GM23338 (cell line): ENCODE results near the gene BLTP3B. TPM values are rescaled to one million over a fixed set of nuclear protein-coding genes. Genes with fewer than 3 reads are reported as not detected.

ENCODE experiments used
- ATAC-seq: fragments of 200-7000 bp; cut with Tn5 transposase; 3 replicates; pipeline ENCODE4 v1.9.1; 2020
- DNase-seq: peaks from one replicate; pipeline ENCODE4 v3.0.0-alpha.2; 2015; ENCODE audit warnings: low spot score
- H2AFZ ChIP-seq: fragments of 200-600 bp; sonication (generic); 2 replicates; pipeline ENCODE4 v1.8.0; 2016; ENCODE audit warnings: antibody characterized with exemption, mild to moderate bottlenecking, moderate library complexity
- H3F3A ChIP-seq: fragments of 200-600 bp; sonication (generic); replicated peaks from 2 replicates; pipeline ENCODE4 v1.8.0; 2017; ENCODE audit warnings: antibody characterized with exemption, mixed run types, low read depth
- H3K27ac ChIP-seq: fragments of 200-600 bp; sonication (generic); 2 replicates; pipeline ENCODE4 v1.6.1; 2016; ENCODE audit warnings: low read depth
- H3K27me3 ChIP-seq: fragments of 200-600 bp; sonication (generic); 2 replicates; pipeline ENCODE4 v1.8.0; 2016; ENCODE audit warnings: mild to moderate bottlenecking, mixed run types, moderate library complexity; ENCODE audit not compliant: insufficient read depth
- H3K36me3 ChIP-seq: fragments of 200-600 bp; sonication (generic); 2 replicates; pipeline ENCODE4 v1.8.0; 2016; ENCODE audit warnings: mild to moderate bottlenecking; ENCODE audit not compliant: insufficient read depth
- H3K4me1 ChIP-seq: fragments of 200-600 bp; sonication (generic); 2 replicates; pipeline ENCODE4 v1.8.0; 2016; ENCODE audit warnings: mild to moderate bottlenecking, moderate library complexity; ENCODE audit not compliant: insufficient read depth
- H3K4me2 ChIP-seq: fragments of 200-600 bp; sonication (generic); 2 replicates; pipeline ENCODE4 v1.7.1; 2017; ENCODE audit warnings: mixed run types
- H3K4me3 ChIP-seq: fragments of 200-600 bp; sonication (generic); 2 replicates; pipeline ENCODE4 v1.6.1; 2016; ENCODE audit warnings: mixed run types
- H3K79me2 ChIP-seq: fragments of 200-600 bp; sonication (generic); replicated peaks from 2 replicates; pipeline ENCODE4 v1.8.0; 2017; ENCODE audit warnings: mild to moderate bottlenecking; ENCODE audit not compliant: insufficient read depth
- H3K9me2 ChIP-seq: fragments of 200-600 bp; sonication (generic); 2 replicates; pipeline ENCODE4 v1.8.0; 2017; ENCODE audit not compliant: insufficient read depth
- H4K20me1 ChIP-seq: fragments of 200-600 bp; sonication (generic); replicated peaks from 2 replicates; pipeline ENCODE4 v1.8.0; 2017; ENCODE audit warnings: mild to moderate bottlenecking; ENCODE audit not compliant: insufficient read depth
- H3K27ac Mint-ChIP-seq: 2 replicates; pipeline ENCODE4 v1.8.0; 2020; ENCODE audit warnings: inconsistent platforms, mild to moderate bottlenecking, moderate library complexity, mixed read lengths
- H3K27me3 Mint-ChIP-seq: 3 replicates; pipeline ENCODE4 v1.8.0; 2022; ENCODE audit warnings: low read depth, mild to moderate bottlenecking, moderate library complexity, mixed read lengths, inconsistent platforms; ENCODE audit not compliant: insufficient read depth, poor library complexity
- H3K36me3 Mint-ChIP-seq: 3 replicates; pipeline ENCODE4 v1.8.0; 2021; ENCODE audit warnings: low read depth, mild to moderate bottlenecking, inconsistent platforms, moderate library complexity, mixed read lengths
- H3K4me1 Mint-ChIP-seq: 3 replicates; pipeline ENCODE4 v1.8.0; 2020; ENCODE audit warnings: mild to moderate bottlenecking, inconsistent platforms, mixed read lengths
- H3K4me3 Mint-ChIP-seq: 3 replicates; pipeline ENCODE4 v1.8.0; 2021; ENCODE audit warnings: moderate library complexity, mild to moderate bottlenecking, inconsistent platforms, mixed read lengths
- H3K9me3 Mint-ChIP-seq: 3 replicates; pipeline ENCODE4 v1.8.0; 2020; ENCODE audit warnings: moderate library complexity, mild to moderate bottlenecking, inconsistent platforms, mixed read lengths
- EZH2 ChIP-seq: fragments of 200-600 bp; sonication (generic); IDR thresholded peaks from one replicate; pipeline ENCODE4 v1.8.0; 2017; ENCODE audit warnings: antibody characterized with exemption, mild to moderate bottlenecking, low read depth; ENCODE audit not compliant: unreplicated experiment
- EZH2phosphoT487 ChIP-seq: fragments of 200-600 bp; sonication (generic); IDR thresholded peaks from one replicate; pipeline ENCODE4 v1.8.1; 2018; ENCODE audit warnings: antibody characterized with exemption; ENCODE audit not compliant: unreplicated experiment
- JUNB ChIP-seq: IDR thresholded peaks from one replicate; pipeline ENCODE4 v1.6.1; 2016; ENCODE audit warnings: antibody characterized with exemption; ENCODE audit not compliant: unreplicated experiment
- NANOG ChIP-seq: IDR thresholded peaks from 2 replicates; pipeline ENCODE4 v1.6.1; 2016; ENCODE audit warnings: antibody characterized with exemption, borderline replicate concordance
- POLR2AphosphoS5 ChIP-seq: IDR thresholded peaks from 2 replicates; pipeline ENCODE4 v1.6.1; 2016; ENCODE audit warnings: antibody characterized with exemption, low read depth
- STAT1 ChIP-seq: IDR thresholded peaks from one replicate; pipeline ENCODE4 v1.6.1; 2016; ENCODE audit warnings: antibody characterized with exemption; ENCODE audit not compliant: unreplicated experiment
- ZNF114 ChIP-seq: fragments of 250-450 bp; sonication (Bioruptor Pico); IDR thresholded peaks from 2 replicates; pipeline ENCODE4 v1.5.0; 2020; ENCODE audit warnings: mild to moderate bottlenecking, moderate library complexity
- ZNF331 ChIP-seq: fragments of 250-450 bp; sonication (Bioruptor Pico); IDR thresholded peaks from 2 replicates; pipeline ENCODE4 v1.5.0; 2020; ENCODE audit warnings: low read depth, mild to moderate bottlenecking, moderate library complexity
- polyA plus RNA-seq: library from polyadenylated mRNA; unstranded; fragments of >200 nt; fragmentation: Nextera tagmentation; extraction: Ambion mirVana; gene quantifications from 2 replicates; pipeline ENCODE4 v1.2.1, GENCODE V29; 2016
- total RNA-seq: library from RNA; depleted of rRNA; stranded (reverse); fragments of >200 nt; shearing (Covaris generic); gene quantifications from 2 replicates; pipeline ENCODE4 v1.2.3, GENCODE V29; 2014
- TF ChIP-seq, protein P1 (sequence below): IDR thresholded peaks from one replicate; pipeline ENCODE4 v1.6.1; 2018; ENCODE audit warnings: antibody characterized with exemption; ENCODE audit not compliant: unreplicated experiment
- TF ChIP-seq, protein P2 (sequence below), 2 experiments: fragments of 200-600 bp in 1 of 2; sonication (generic) in 1 of 2; conservative IDR thresholded peaks; 2 replicates each; pipeline versions ENCODE4 v1.5.1 to v1.6.1; 2016 to 2017; ENCODE audit warnings: antibody characterized with exemption in 2 of 2, low read depth in 2 of 2, mild to moderate bottlenecking in 2 of 2, moderate library complexity in 1 of 2
- TF ChIP-seq, protein P3 (sequence below): IDR thresholded peaks from 2 replicates; pipeline ENCODE4 v1.6.1; 2016; ENCODE audit warnings: antibody characterized with exemption

The BLTP3B gene
- total and polyA plus RNA-seq, 2 experiments from 2014 or later: 11.2 to 35.8 TPM

DNA sequence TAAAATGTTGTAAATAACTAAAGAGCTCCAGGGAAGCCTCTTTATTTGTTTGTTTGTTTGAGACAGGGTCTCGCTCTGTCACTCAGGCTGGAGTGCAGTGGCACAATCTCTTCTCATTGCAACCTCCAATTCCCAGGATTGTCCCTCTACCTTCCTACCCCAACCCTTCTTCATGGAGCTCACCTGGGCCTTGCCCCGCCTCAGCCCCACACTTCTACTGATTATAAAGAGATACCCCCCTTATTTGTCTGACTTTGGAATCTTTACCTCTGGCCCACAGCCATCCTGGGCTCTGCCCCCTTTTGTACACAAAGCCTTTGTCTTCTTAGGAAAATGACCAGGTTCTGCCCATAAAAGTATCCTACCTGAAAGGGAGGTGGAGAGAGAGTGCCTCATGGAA is 9.1 kb upstream of the BLTP3B start (continued):
- TF ChIP-seq, protein P1, sequence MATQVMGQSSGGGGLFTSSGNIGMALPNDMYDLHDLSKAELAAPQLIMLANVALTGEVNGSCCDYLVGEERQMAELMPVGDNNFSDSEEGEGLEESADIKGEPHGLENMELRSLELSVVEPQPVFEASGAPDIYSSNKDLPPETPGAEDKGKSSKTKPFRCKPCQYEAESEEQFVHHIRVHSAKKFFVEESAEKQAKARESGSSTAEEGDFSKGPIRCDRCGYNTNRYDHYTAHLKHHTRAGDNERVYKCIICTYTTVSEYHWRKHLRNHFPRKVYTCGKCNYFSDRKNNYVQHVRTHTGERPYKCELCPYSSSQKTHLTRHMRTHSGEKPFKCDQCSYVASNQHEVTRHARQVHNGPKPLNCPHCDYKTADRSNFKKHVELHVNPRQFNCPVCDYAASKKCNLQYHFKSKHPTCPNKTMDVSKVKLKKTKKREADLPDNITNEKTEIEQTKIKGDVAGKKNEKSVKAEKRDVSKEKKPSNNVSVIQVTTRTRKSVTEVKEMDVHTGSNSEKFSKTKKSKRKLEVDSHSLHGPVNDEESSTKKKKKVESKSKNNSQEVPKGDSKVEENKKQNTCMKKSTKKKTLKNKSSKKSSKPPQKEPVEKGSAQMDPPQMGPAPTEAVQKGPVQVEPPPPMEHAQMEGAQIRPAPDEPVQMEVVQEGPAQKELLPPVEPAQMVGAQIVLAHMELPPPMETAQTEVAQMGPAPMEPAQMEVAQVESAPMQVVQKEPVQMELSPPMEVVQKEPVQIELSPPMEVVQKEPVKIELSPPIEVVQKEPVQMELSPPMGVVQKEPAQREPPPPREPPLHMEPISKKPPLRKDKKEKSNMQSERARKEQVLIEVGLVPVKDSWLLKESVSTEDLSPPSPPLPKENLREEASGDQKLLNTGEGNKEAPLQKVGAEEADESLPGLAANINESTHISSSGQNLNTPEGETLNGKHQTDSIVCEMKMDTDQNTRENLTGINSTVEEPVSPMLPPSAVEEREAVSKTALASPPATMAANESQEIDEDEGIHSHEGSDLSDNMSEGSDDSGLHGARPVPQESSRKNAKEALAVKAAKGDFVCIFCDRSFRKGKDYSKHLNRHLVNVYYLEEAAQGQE: no peak
- TF ChIP-seq ZNF331 (CRISPR knock-in tag) (no peak), POLR2AphosphoS5 (no peak)

DNA sequence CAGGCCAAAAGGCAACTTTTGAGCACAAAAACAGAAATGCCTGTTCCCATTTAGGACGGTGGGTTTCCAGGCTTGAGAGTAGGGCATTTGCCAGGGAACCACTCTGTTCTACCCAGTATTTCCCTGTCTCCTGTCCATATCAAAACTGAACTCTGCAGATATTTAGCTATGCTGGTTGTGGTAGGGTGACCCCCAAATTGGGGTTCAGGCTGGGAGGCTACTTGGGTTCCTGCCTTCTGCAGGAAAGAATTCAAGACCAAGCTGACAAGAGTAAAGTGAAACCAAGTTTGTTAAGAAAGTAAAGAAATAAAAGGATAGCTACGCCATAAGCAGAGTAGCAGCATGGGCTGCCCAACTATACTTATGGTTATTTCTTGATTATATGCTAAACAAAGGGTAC is 3.6 kb upstream of the BLTP3B start:
- H3K4me3 ChIP-seq: no peak overlapping the region
- no peak overlapping the region for H3K27ac Mint-ChIP-seq
- H3K36me3 Mint-ChIP-seq: peaks cover 4% of the 10 kb centered on the region; the same call in 2 of the 3 replicates
- H3K4me1 Mint-ChIP-seq: peaks cover 4% of the 10 kb centered on the region; the same call in 1 of the 3 replicates
- H3K9me3 Mint-ChIP-seq: peaks cover 13% of the 10 kb centered on the region; the same call in 2 of the 3 replicates
- H4K20me1 ChIP-seq: no peaks in the 10 kb centered on the region; the same call in 1 of the 2 replicates
- H3K4me1 ChIP-seq: peaks cover 14% of the 10 kb centered on the region
- peaks cover 12% of the 10 kb centered on the region for H3K27me3 Mint-ChIP-seq
- no peak overlapping the region for H2AFZ ChIP-seq
- TF ChIP-seq NANOG: no peak
- TF ChIP-seq EZH2phosphoT487: no peak
- TF ChIP-seq JUNB: no peak
- TF ChIP-seq, protein P2, sequence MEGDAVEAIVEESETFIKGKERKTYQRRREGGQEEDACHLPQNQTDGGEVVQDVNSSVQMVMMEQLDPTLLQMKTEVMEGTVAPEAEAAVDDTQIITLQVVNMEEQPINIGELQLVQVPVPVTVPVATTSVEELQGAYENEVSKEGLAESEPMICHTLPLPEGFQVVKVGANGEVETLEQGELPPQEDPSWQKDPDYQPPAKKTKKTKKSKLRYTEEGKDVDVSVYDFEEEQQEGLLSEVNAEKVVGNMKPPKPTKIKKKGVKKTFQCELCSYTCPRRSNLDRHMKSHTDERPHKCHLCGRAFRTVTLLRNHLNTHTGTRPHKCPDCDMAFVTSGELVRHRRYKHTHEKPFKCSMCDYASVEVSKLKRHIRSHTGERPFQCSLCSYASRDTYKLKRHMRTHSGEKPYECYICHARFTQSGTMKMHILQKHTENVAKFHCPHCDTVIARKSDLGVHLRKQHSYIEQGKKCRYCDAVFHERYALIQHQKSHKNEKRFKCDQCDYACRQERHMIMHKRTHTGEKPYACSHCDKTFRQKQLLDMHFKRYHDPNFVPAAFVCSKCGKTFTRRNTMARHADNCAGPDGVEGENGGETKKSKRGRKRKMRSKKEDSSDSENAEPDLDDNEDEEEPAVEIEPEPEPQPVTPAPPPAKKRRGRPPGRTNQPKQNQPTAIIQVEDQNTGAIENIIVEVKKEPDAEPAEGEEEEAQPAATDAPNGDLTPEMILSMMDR (conservative IDR thresholded peaks at IDR 0.05; ENCODE audit: low read depth in 2 of 2): no peak
- TF ChIP-seq EZH2: no peak
- H3K9me2 ChIP-seq: 0 out of 2 replicates have a peak, but pooled peaks cover 2% of the 10 kb centered on the region
- H3K27ac ChIP-seq: no peak overlapping the region
- no peaks in the 10 kb centered on the region for H3K27me3 ChIP-seq
- ATAC-seq (no peak), DNase-seq (no peak)
- H3K79me2 ChIP-seq: peaks cover 8% of the 10 kb centered on the region
- no peak overlapping the region for H3K4me3 Mint-ChIP-seq
- no peak overlapping the region for H3K4me2 ChIP-seq
- peaks cover 5% of the 10 kb centered on the region; the same call in 1 of the 2 replicates for H3F3A ChIP-seq
- no peaks in the 10 kb centered on the region for H3K36me3 ChIP-seq

DNA sequence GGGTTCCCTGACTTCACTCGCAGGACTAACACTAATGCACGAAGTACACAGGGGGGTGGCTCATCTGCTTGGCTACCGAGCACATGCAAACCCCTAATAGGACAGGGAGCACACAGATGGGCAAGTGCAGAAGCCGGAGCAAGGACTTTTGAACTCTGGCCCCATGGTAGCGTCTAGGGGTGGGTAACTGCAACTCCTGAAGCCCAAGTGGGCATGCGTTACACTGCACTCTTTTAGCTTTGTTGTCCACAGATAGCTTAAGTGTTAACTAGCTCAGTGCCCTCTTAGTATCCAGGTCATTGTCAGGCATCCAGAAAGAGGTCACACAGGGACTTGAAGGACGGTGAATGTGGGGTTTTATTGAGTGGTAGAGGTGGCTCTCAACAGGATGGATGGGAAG is 3.0 kb upstream of the BLTP3B start:
- peaks cover 15% of the 10 kb centered on the region for H3K79me2 ChIP-seq
- TF ChIP-seq NANOG (no peak), POLR2AphosphoS5 (no peak), EZH2phosphoT487 (no peak), ZNF331 (CRISPR knock-in tag) (no peak), ZNF114 (CRISPR knock-in tag) (no peak), STAT1 (no peak)
- TF ChIP-seq, protein P3, sequence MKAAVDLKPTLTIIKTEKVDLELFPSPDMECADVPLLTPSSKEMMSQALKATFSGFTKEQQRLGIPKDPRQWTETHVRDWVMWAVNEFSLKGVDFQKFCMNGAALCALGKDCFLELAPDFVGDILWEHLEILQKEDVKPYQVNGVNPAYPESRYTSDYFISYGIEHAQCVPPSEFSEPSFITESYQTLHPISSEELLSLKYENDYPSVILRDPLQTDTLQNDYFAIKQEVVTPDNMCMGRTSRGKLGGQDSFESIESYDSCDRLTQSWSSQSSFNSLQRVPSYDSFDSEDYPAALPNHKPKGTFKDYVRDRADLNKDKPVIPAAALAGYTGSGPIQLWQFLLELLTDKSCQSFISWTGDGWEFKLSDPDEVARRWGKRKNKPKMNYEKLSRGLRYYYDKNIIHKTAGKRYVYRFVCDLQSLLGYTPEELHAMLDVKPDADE: no peak
- TF ChIP-seq, protein P2 (conservative IDR thresholded peaks at IDR 0.05; ENCODE audit: low read depth in 2 of 2): no peak

More for the DNA sequence above, 3.0 kb upstream of the BLTP3B start:
- peaks cover 12% of the 10 kb centered on the region for H3K27me3 Mint-ChIP-seq
- no peak overlapping the region for H3K27ac Mint-ChIP-seq
- peaks cover 4% of the 10 kb centered on the region; the same call in 1 of the 3 replicates for H3K4me1 Mint-ChIP-seq
- no peak overlapping the region for H3K4me3 ChIP-seq
- no peak overlapping the region for H3K27ac ChIP-seq
- peaks cover 4% of the 10 kb centered on the region; the same call in 2 of the 3 replicates for H3K36me3 Mint-ChIP-seq
- no peak overlapping the region for H3K4me3 Mint-ChIP-seq
- no peaks in the 10 kb centered on the region; the same call in 1 of the 2 replicates for H4K20me1 ChIP-seq
- peaks cover 8% of the 10 kb centered on the region; the same call in 1 of the 2 replicates for H3K4me1 ChIP-seq
- peaks cover 13% of the 10 kb centered on the region; the same call in 2 of the 3 replicates for H3K9me3 Mint-ChIP-seq
- 0 out of 2 replicates have a peak, but pooled peaks cover 2% of the 10 kb centered on the region for H3K9me2 ChIP-seq
- ATAC-seq (no peak), DNase-seq (no peak)
- H3K27me3 ChIP-seq: no peaks in the 10 kb centered on the region
- H3K4me2 ChIP-seq: no peak overlapping the region
- H2AFZ ChIP-seq: no peak overlapping the region
- no peaks in the 10 kb centered on the region for H3K36me3 ChIP-seq
- H3F3A ChIP-seq: no peaks in the 10 kb centered on the region
